SJCRH30 (cell line): Measurements from ENCODE around the gene SLC45A1. TPM values are rescaled to one million over a fixed set of nuclear protein-coding genes. Genes with fewer than 3 reads are reported as not detected.

Source experiments
- DNase-seq, 2 experiments: peaks; one replicate each; pipeline ENCODE4 v3.0.0-alpha.2; 2015 to 2020
- H3K27ac ChIP-seq: fragments of 250-450 bp; sonication (Bioruptor Pico); 2 replicates; pipeline ENCODE4 v1.5.1; 2020; ENCODE audit warnings: mild to moderate bottlenecking, moderate library complexity
- H3K27me3 ChIP-seq: fragments of 250-450 bp; sonication (Bioruptor Pico); 2 replicates; pipeline ENCODE4 v1.5.1; 2020; ENCODE audit warnings: mild to moderate bottlenecking, moderate library complexity
- H3K36me3 ChIP-seq: fragments of 250-450 bp; sonication (Bioruptor Pico); 2 replicates; pipeline ENCODE4 v1.5.1; 2020; ENCODE audit warnings: mild to moderate bottlenecking, moderate library complexity
- H3K4me1 ChIP-seq: fragments of 250-450 bp; sonication (Bioruptor Pico); 2 replicates; pipeline ENCODE4 v1.5.1; 2020; ENCODE audit warnings: mild to moderate bottlenecking, moderate library complexity
- H3K4me3 ChIP-seq: fragments of 250-450 bp; sonication (Bioruptor Pico); 2 replicates; pipeline ENCODE4 v1.5.1; 2020; ENCODE audit warnings: mild to moderate bottlenecking, moderate library complexity
- H3K9me3 ChIP-seq: fragments of 250-450 bp; sonication (Bioruptor Pico); replicated peaks from 2 replicates; pipeline ENCODE4 v1.5.1; 2020; ENCODE audit warnings: mild to moderate bottlenecking, moderate library complexity
- total RNA-seq: library from RNA; depleted of rRNA; stranded (reverse); fragments of >200 nt; shearing (Covaris generic); gene quantifications from 2 replicates; pipeline ENCODE4 v1.2.3, GENCODE V29; 2014

The SLC45A1 gene
- total RNA-seq, 1 experiment from 2014 or later = 2.8 TPM

DNA sequence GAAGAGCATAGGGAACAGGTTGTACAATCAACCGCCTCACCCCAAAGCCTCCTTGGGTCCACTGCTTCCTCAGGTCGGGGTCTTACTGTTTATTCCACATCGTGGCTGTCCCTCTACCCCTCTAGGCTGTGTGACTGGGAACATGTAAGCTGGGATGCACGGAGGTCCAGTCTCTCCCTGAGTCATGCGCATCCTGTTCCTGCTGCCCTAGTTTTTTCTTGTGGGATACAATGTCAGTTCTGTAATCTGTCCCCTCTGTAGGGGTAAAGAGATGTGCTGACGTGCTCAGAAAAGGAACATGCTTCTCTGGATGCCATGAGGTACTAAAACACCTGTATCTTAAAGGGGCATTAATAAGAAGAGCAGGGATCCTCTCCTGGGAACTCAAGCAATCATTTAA, 66.2 kb downstream of the SLC45A1 start:
- H3K27ac ChIP-seq = no peak overlapping the region
- H3K36me3 ChIP-seq = peaks cover 10% of the 10 kb centered on the region; the same call in 1 of the 2 replicates
- DNase-seq = no peak
- H3K27me3 ChIP-seq = no peaks in the 10 kb centered on the region
- no peak overlapping the region for H3K4me3 ChIP-seq
- peaks cover 4% of the 10 kb centered on the region for H3K4me1 ChIP-seq
- H3K9me3 ChIP-seq = no peaks in the 10 kb centered on the region

DNA sequence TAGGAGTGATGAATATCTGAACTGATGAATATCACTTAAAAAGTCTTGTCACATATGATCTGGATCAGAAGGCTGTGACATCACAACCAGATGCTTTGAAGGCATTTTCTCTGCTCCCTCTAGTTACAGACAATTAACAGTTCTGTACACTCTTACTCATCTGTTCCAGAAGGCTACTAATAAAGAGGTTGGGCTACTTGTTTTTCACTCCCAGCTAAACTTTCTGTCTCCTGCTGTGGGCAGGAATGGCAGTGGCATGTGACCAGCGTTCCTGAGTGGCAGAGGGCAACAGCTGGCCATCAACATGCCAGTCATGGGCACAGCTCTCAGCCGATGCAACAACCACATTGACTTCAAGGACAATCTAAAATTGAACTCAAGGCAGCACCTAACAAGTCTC, 66.7 kb downstream of the SLC45A1 start:
- Histone ChIP-seq H3K27ac (no peak overlapping the region), H3K27me3 (no peaks in the 10 kb centered on the region), H3K9me3 (no peaks in the 10 kb centered on the region), H3K36me3 (peaks cover 15% of the 10 kb centered on the region; the same call in 1 of the 2 replicates), H3K4me1 (no peaks in the 10 kb centered on the region), H3K4me3 (no peak overlapping the region)
- DNase-seq = no peak

DNA sequence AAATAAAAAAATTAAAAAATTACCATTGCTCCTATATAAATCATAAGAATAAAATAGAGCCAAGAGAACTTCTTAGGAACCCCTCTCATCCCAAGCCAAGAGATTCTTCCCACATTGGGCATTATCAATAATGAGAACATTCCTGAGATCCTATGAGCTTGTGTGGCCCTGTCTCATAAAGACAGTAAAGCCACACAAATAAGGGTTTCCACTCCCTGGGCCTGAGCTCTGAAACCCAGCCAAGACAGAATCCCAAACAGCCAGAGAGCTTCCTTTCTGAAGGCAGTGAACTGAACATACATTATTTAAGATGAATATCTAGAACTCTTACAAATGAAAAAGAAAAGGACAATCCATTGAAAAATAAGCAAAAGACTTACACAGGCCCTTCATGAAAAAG, 68.3 kb downstream of the SLC45A1 start:
- Histone ChIP-seq H3K4me1 (no peaks in the 10 kb centered on the region), H3K27me3 (no peaks in the 10 kb centered on the region), H3K9me3 (no peaks in the 10 kb centered on the region), H3K4me3 (no peak overlapping the region), H3K36me3 (peaks cover 17% of the 10 kb centered on the region), H3K27ac (no peak overlapping the region)
- no peak for DNase-seq

DNA sequence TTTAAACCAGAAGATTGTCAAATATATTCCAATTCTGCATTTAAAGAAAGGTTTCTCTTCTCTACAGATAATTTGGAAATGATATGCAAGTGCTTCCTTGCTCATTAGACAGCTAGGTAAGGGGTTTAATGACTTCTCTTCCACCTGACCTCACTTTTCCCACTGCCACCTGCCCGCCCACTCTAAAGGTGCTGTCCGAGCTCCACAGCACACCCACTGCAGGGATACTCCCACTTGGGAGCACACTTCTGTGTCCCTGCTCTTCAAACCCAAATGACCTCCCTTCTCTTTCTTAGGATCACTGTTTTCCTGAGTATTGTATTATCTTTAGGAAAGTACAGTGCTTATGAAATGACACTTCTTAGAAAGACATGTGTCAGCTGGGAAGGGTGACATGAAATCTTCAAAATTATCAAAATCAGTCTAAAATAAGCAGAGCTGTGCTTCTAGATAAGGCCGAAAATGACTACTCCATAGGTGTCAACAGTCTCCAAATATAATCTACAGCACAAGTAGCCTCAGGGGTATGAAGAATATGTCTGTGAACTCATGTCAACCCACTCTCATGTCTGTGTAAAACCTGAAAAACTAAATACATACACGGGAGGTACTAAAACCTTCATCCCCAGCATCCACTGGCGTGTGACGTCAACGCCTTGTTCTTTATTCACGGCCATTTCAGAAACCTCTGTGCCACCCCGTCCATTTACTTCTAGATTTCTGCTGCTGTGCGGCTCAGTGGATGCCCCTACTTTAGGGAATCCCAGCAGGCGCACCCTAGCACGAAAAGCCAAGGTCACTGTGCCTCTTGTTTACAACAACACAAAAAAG, 71.0 kb downstream of the SLC45A1 start:
- Histone ChIP-seq H3K9me3 (no peaks in the 10 kb centered on the region), H3K4me3 (no peak overlapping the region), H3K27ac (no peak overlapping the region), H3K4me1 (no peaks in the 10 kb centered on the region), H3K27me3 (no peaks in the 10 kb centered on the region), H3K36me3 (peaks cover 25% of the 10 kb centered on the region)
- DNase-seq = no peak

DNA sequence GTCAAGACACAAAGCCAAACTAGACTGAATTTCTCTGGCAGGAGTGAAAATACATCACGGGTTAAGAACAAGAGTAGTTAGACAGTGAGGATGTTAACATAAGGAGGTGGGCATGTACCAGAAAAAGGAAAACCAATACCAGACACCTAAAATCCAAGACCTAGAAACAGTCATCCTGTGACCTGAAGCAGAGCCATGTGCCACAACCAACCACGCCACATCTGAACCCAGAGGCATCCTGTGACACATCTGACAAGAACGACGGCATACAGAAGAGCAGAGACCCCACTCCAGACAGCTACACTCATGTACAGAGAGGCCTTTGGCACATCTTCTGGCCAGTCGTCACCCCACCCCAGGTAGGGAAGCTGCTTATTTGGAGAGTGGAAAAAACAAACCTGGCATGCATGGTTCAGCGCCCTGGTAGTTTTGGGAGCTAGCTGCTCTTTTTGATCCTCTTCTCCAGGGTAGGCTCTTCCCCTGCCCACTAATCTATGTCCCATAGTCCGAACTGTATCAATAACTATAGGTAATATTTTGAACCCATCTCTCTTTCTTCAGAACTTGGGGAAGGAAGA, 72.1 kb downstream of the SLC45A1 start:
- H3K27me3 ChIP-seq = no peaks in the 10 kb centered on the region
- H3K4me1 ChIP-seq = no peaks in the 10 kb centered on the region
- no peak for DNase-seq
- H3K36me3 ChIP-seq = peaks cover 35% of the 10 kb centered on the region
- H3K9me3 ChIP-seq = no peaks in the 10 kb centered on the region
- H3K27ac ChIP-seq = no peak overlapping the region
- H3K4me3 ChIP-seq = no peak overlapping the region

DNA sequence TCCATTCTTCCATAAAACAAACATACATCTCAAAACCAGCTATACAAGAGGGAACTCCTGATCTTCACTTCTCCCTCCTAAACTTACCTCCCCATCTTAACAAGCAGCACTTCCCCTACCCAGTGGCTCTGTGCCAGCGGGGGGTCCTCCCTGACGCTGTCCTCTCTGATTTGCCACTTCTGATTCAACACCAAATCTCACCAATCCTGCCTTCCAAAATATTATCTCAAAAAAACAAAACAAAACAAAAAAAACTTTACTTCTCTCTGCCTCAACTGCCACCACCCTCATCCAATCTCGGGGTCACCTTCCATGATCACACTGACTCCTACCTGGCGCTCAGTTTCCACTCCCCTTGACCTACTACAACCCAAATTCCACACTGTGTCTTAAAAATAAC, 72.8 kb downstream of the SLC45A1 start:
- no peak overlapping the region for H3K4me3 ChIP-seq

DNA sequence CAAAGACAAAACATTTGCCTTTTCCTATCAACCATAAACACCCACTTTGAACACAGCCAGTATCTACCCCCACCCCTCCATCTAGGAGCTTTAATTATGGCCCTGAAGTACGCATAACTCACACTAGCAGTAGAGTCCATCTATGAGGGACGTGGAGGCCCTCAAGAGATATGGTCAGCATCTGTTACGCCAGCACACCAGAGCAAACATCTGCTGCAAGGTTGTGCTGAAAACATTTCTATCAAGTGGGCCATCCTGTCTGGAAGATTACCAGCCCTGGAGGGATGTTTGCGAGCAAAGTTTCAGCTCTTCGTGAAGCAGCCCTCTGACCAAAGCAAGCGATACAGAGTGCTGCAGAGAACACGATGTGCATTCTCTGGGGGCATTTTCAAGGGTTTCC, 74.6 kb downstream of the SLC45A1 start:
- H3K27me3 ChIP-seq = no peaks in the 10 kb centered on the region
- no peaks in the 10 kb centered on the region for H3K9me3 ChIP-seq
- H3K36me3 ChIP-seq = peaks cover 41% of the 10 kb centered on the region
- no peak overlapping the region for H3K27ac ChIP-seq
- no peak overlapping the region for H3K4me3 ChIP-seq
- peaks cover 4% of the 10 kb centered on the region; the same call in 1 of the 2 replicates for H3K4me1 ChIP-seq
- no peak for DNase-seq

More for the DNA sequence above, 72.8 kb downstream of the SLC45A1 start:
- H3K27me3 ChIP-seq = no peaks in the 10 kb centered on the region
- no peak overlapping the region for H3K27ac ChIP-seq
- no peak for DNase-seq
- H3K36me3 ChIP-seq = peaks cover 34% of the 10 kb centered on the region
- no peaks in the 10 kb centered on the region for H3K9me3 ChIP-seq
- no peaks in the 10 kb centered on the region for H3K4me1 ChIP-seq
